T-helper 2 cell treated with Interferon-gamma antibody and Interleukin-4, amounts not matched to agents 100 ng/mL and 5 ng/mL, for 36 hours (primary cell): ENCODE measurements around the gene PLBD2. TPM values are rescaled to one million over a fixed set of nuclear protein-coding genes. Genes with fewer than 3 reads are reported as not detected.

Experiments
- intact Hi-C: fragments of 100-400 bp; cut with micrococcal nuclease; formaldehyde crosslinking; loops from one replicate; pipeline ENCODE4 v1.15.1; 2023
- total RNA-seq: library from RNA; stranded (reverse); gene quantifications from 2 replicates; pipeline ENCODE4 v1.2.3, GENCODE V29; 2022

PLBD2 gene
- total RNA-seq, 1 donor from 2014 or later: 12.5 TPM

DNA sequence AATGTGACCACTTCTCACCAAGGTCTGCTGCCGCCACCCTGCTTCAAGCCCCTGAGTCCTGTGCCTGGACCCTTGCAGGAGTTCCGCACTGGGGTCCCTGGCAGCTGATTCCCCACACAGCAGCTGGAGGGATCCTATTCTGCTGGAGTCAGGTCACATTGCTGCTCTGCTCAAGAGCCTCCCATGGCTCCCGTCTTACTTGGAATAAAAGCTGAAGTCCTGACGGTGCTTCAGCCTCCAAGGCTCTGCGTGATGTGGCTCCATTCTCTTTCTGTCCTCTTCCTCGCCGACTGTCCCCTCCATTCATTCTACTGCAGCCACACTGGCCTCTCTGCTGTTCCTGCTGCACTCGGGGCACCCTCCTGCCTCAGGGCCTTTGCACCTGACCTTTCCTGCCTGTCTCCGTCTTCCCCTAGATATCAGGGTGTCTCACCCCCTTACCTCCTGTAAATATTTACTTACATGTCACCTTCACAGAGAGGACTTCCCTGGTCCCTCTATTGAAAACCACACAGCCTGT is 56.2 kb downstream of the PLBD2 start:
- intact Hi-C loops: no loop called here

DNA sequence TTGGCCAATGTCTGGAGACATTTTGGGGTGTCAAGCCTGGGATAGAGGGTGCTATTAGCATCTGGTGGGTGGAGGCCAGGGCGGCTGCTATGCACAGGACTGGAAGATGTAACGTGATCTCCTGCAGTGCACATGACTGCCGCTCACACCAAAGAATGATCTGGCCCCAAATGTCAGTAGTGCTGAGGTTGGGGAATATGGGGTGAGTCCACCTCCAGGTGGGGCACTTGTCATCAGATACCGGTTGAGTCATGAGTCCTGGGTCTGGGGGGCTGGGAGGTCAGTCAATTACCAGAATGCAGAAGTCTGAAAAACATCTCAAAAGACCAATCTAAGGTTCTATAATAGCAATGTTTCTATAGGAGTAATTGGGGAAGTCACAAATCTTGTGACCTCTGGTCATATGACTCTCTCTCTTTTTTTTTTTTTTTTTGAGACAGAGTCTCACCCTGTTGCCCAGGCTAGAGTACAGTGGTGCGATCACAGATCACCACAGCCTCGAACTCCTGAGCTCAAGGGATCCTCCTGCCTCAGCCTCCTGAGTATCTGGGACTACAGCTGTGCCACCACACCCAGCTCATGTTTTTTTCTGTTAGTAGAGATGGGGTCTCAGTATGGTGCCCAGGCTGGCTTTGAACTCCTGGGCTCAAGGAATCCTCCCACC is 57.8 kb downstream of the PLBD2 start:
- intact Hi-C loops: no loop called here

DNA sequence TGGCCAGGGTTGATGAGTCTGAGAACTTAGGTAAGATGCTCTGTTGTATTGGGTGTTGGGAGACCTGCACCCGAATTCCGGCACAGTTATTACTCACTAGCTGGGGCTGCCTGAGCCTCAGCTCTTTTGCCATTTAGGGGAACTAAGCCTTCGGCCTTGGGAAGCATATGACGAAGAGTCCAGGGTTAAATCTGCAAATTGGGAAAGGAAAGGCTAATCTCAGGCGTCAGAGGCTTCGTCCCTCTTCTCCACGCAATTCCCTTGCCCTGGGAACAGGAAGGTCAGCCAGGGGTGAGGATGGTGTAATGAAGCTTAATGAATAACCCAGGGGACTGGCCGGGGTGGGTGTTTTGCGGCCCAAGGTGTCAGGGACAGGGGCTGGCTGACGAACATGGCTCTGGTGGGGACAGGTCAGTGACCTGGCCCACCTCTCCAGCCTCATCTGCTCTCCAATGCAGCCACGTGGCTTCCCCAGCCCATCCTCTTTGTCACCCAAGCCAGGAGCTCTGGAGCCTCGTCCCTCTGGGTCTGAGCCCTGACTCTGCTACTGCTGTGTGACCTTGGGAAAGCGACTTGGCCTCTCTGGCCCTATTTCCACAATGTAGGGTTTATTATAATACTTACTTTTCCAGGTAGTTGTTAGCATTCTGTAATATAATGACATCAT is 60.0 kb downstream of the PLBD2 start:
- intact Hi-C loops: no loop called here

DNA sequence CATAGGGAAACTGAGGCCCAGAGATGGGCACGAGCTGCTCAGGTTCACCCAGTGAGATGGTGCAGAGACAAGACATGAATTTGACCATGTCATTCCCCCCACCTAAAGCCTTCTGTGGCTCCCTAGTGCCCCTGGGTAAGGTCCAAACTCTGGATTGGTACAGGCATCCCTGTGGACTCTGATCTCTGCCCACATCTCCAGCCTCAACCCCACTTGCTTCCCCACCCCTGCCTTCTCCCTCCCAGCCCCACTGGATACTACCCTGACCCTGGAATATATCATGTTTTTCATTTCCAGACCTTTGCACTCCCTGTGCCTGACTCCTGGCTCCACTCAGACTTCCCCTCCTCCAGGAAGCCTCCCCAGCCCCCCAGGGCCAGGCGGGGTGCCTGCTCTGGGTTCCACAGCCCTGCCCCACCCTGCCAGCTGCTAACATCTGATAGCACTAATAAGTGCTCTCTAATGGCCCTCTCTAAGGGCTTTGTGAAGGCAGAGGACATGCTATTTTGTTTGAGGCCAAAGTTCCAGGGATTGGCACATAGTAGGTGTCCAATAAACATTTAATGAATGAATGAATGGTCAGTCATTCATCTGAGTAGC is 62.7 kb downstream of the PLBD2 start:
- intact Hi-C loops: no loop called here

DNA sequence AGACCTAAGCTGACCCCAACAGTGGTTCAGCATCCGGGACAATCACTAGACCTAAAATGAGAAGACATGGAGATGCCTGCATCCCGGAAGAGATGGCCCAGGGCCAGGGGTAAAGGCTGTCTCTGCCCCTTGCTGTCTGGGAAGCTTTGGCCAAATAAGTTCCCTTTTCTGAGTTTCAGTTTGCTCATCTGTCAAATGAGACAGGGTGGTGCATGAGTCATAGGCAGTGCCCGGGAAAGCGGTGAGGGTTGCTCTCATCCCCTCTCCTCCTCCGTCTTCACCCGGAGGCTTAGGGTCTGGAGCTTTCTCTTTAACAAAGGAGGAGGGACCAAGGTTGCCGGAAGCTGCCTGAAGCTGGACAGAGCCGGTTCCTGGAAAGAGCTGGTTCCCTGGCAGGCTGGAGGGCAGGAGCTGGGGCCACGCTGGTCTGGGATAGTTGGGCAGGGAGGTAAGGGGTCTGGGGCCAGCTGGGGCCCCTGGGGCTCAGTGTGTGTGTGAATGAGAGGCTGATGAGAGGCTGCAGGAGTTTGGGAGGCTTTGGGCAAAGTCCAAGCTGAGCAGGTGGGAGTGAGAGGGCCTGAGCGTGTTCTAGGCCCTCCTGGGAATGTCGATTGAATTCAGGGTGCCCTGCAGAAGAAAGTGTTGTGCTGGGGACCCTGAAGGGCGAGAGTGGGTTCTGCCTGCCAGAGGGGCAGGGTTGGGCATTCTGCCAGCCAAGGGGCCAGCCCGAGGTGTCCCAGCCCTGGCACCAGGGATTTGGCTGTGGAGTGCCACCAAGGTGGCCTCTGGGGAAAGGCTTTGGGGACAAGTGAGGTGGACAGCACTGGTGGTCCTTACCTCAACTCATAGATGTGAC is 63.9 kb downstream of the PLBD2 start, which contains the start of gene SDSL:
SDSL (plus strand) TSS at position 351 of the 856 bp plus-strand sequence. CDS start 5,603 bp downstream, outside the sequence.
- intact Hi-C loops: loop anchor here (2.0 kb wide), 1 partner anchor 63 kb away; the partner anchor contains the start of gene PLBD2

DNA sequence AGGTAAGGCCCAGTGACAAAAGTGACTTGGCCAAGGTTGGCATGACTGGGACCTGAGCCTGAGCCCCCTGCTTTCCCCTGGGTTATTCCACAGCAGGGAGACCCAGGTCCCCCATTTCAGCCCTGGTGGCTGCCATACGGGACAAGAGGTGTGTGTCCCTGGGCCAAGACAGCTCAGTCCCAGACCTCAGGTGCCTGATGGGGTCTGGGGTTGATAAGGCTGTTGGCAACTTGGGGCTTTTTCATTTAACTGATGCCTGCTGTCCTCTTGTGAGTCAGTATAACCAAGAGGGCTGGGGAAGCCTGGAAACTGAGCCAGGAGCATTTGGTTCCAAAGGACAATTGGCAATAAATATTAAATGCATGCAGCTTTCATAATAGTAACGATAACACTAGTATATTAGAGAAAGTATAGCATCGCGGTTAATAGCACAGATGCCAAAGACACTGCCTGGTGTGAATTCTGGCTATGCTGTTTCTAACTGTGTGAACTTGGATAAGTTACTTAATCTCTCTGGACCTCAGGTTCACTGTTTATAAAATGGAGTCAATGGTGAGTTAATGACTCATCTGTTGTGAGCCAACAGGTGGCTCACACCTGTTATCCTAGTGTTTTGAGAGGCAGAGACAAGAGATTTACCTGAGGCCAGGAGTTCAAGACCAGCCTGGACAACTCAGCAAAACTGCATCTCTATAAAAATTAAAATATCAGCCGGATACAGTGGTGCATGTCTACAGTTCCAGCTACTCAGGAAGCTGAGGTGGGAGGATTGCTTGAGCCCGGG is 64.7 kb downstream of the PLBD2 start:
- intact Hi-C loops: loop anchor here (2.0 kb wide), 1 partner anchor 64 kb away; the partner anchor contains the start of gene PLBD2

DNA sequence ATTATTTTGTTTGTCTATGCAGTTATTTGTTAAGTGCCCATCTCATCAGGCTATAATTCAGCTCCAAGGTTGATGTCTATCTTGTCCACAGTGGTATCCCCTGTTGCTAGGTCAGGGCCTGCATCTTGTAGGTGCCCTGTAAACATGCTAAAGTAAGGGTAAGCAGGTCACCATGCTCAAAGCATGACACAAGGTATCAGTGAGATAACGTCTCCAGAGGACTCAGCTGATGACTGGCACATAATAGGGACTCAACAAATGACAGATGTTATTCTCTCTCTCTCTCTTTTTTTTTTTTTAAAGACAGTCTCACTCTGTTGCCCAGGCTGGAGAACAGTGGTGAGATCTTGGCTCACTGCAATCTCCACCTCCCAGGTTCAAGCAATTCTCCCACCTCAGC is 66.1 kb downstream of the PLBD2 start:
- intact Hi-C loops: loop anchor here (2.0 kb wide), 1 partner anchor 112 kb away; no protein-coding TSS in a partner anchor

DNA sequence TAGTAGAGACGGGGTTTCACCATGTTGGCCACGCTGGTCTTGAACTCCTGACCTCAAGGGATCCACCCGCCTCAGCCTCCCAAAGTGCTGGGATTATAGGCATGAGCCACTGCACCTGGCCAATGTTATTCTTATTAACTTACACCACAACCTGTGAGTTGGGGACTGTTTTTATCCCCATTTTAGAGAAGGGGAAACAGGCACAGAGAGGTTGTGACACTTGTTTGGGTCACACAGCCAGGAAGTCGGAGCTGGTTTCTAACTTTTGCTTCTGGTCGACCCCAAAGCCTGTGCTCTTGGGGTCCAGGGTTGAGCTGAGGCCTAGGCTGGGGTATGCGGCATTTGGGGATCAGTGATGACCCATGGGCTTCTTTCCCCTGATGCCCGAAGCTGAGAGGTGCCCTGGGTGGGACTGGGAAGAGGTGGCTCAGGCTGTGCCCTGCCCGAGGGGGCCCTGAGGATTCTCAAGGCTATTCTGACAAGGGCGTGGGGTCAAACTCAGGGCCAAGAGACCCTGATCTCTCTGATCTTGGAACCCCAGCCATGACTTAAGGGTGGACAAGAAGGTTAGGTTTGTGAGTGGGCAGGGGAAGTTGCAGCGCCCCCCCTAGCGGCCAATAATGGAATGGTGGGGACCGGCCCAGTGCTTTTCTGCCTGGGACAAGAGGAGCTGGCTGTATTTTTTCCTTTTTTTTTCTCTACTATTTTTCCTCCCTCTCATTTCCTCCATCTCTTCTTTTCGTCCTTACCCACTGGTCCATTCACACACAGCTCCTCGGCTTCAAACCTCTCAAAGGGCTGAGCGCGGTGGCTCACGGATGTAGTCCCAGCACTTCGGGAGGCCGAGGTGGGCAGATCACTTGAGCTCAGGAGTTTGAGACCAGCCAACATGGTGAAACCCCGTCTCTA is 66.8 kb downstream of the PLBD2 start:
- intact Hi-C loops: loop anchor here (1.0 to 2.0 kb wide), 2 partner anchors 112 to 228 kb away; no protein-coding TSS in a partner anchor

DNA sequence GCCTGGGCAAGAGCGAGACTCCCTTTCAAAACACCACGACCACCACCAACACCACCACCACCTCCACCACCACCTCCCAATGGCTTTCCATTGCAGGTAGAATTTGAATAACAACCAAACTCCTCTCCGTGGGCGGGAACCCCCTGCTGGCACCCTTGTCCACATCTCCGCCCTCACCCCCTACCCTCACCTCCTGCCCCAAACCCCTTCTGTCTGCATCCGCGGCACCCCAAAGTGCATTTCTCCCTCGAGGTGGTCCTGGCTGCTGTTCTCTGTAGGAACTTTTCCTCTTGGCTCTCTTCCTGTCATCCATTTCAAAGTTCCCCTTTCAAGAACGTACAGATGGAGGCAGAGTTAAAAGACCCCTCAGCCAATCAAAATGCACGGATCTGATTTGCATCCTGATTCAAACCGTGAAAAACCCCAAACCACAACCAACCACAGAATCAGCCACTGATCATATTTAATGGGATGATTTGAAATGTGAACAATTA is 67.6 kb downstream of the PLBD2 start:
- intact Hi-C loops: loop anchor here (1.0 to 2.0 kb wide), 2 partner anchors 113 to 229 kb away; no protein-coding TSS in a partner anchor

DNA sequence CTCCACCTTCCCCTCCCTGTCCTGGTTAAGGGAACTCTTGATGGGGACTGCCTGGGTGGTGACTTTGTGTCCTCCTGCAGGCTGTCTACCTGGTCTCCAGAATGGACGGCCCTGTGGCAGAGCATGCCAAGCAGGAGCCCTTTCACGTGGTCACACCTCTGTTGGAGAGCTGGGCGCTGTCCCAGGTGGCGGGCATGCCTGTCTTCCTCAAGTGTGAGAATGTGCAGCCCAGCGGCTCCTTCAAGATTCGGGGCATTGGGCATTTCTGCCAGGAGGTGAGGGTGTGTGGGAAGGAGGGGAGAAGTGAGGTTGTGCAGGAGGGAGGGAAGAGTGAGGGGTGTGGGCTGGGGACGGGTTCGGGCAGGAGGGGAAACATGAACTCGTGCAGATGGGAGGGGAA is 69.5 kb downstream of the PLBD2 start:
- intact Hi-C loops: no loop called here

DNA sequence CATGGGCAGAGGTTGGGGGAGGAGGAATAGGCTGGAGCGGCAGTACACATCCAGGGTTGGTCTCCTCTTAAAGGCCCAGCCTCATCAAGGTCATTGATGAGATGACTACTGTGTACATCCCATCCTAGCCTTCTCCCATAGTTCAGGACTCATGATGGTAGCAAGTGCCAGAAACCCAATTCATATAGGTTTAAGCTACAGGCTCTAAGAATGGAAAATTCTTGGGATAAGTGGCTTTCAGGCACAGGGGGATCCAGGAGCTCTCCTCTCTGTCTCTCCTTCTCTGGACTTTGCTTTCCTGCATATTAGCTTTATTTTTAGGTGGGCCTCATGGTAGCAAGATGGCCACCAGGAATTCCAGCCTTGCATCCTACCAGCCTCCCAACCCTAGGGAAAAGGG is 70.1 kb downstream of the PLBD2 start:
- intact Hi-C loops: no loop called here

DNA sequence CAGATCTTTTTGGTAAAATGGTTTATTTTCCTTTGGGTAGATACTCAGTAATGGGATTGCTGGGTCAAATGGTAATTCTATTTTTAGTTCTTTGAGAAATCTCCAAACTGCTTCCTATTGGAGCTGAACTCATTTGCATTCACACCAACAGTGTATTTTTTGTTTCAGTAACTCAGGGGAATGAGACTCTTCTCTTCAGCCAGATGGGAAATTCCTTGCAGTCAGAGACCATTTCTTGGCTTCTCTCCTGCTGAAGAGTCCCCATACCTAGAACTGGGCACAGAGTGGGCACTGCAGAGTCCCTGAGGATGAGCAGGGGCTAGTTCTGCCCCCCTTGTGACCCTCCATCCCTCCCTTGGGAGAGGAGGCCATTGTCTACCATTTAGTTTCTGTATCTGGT is 74.6 kb downstream of the PLBD2 start:
- intact Hi-C loops: no loop called here

DNA sequence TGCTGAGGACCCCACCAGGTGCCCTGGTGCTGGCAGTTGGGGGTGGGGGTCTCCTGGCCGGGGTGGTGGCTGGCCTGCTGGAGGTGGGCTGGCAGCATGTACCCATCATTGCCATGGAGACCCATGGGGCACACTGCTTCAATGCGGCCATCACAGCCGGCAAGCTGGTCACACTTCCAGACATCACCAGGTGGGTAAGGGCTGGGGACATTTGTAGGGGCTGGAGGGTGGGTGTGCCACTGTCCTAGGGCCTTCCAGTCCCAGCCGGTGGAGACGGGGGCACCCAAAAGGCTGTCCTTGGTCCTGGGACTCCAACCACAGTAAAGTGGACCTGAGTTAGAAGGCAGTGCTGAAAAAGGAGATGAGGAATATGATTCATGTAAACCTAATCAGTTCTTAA is 77.0 kb downstream of the PLBD2 start:
- intact Hi-C loops: no loop called here

DNA sequence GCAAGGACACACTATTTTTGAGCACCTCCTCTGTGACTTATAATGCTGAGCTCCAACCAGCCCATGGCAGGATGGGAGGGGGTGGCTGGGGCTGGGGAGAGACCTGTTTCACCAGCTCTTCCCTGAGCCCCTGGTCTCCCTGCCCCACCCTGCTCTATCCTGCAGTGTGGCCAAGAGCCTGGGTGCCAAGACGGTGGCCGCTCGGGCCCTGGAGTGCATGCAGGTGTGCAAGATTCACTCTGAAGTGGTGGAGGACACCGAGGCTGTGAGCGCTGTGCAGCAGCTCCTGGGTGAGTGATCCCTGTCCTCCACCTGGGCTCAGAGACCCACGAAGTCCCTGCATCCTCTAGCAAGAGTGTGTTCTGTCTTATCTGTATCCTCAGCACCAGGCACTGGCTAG is 78.2 kb downstream of the PLBD2 start:
- intact Hi-C loops: no loop called here

DNA sequence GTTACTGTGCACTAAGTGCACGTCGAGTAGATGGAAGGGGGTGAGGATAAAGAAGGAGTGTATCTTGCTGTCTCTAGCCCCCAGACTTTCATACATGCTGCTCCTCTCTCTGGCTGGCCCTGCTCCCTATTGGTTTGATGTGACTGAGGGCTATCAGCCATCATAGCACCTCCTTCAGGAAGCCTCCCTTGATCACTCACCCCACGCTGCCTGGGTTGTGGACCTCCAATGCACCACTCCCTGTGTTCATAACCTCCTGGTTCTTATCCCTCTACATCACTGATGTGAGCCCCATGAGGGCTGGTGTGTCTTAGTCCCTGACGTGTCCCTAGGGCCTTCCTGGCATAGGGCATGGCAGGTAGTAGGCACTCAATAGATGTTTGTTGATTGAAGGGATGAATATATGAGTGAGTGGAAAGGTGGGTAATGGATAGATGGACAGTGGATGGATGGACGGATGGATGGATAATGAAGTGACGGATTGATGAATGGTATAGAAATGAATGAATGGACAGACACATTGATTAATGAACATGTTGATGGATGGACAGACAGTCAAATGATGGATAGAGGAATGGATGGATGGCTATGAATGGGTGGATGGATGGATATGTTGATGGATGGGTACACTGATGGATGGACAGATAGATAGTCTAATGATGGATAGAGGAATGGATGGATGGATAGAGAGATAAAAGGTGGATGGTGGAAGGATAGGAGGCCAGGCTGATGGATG is 78.8 kb downstream of the PLBD2 start:
- intact Hi-C loops: no loop called here

DNA sequence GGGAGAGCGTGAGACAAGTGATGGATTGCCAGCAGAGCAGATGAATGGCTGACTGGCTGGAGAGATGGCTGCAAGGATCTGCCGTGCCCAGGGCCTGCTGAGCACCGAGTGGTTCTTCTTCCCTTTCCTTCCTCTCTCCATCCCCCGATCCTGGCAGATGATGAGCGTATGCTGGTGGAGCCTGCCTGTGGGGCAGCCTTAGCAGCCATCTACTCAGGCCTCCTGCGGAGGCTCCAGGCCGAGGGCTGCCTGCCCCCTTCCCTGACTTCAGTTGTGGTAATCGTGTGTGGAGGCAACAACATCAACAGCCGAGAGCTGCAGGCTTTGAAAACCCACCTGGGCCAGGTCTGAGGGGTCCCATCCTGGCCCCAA is 79.3 kb downstream of the PLBD2 start:
- intact Hi-C loops: no loop called here

DNA sequence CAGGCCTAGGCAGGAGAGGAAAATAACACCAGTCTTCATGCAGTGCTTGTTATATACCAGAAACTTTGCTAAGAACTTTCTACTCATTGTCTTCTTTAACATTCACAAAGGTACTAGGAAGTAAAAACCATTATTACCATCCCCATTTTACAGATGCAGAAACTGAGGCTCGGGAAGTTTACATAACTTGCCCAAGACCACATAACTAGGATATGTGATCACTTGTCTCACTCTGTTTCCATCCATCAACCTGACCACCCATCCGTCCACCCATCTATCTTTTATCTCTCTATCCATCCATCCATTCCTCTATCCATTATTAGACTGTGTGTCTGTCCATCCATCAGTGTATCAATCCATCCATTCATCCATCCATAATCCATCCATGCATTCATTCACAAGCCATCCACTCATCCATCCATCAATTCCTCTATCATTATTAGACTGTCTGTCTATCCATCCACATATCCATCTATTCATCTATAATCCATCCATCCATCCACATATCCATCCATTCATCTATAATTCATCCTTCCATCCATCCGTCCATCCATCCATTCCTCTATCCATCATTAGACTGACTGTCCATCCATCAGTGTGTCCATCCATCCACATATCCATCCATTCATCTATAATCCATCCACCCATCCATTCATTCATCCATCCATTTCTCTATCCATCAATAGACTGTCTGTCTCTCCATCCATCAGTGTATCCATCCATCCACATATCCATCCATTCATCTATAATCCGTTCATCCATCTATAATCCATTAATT is 80.3 kb downstream of the PLBD2 start:
- intact Hi-C loops: no loop called here

DNA sequence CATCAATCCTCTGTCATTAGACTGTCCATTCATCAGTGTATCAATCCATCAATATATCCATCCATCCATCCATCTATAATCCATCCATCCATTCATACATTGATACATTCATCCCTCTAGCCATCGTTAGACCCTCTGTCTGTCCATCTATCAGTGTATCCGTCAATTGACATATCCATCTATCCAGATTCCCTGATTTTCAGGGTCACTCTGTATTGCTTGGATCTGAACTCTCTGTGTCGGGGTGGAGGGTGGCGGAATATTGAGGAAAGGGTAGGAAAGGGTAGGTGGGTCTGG is 80.9 kb downstream of the PLBD2 start:
- intact Hi-C loops: no loop called here
